ENCODE measurements around the gene PSENEN.

The PSENEN gene

GRCh38 chr19:35717665-35718344 lies 27.6 kb upstream of the PSENEN start, which contains the start of gene KMT2B:
TSS of gene KMT2B (plus strand) at chr19:35718003. CDS start at chr19:35718019, 16 bp downstream.
- Histone ChIP-seq H3K27me3 (replicated peaks; ENCODE audit: control insufficient read depth, insufficient read depth, low read length) (no peaks in the 10 kb centered on the region), H3K36me3 (ENCODE audit: control insufficient read depth, insufficient read depth, low read length) (peaks cover 24% of the 10 kb centered on the region), H3K4me3 (replicated peaks; ENCODE audit: low read depth, low read length) (peak within 1 kb of the TSS; percentile 91)
- no peak for TF ChIP-seq CTCF (IDR thresholded peaks at IDR 0.05; ENCODE audit: insufficient read depth, low read length, poor library complexity, severe bottlenecking)
- peak; percentile 98 for DNase-seq (ENCODE audit: extremely low read depth, insufficient read length)

- peaks cover 30% of the 10 kb centered on the region for H3K36me3 ChIP-seq (ENCODE audit: control insufficient read depth, insufficient read depth, low read length)
- DNase-seq (ENCODE audit: extremely low read depth, insufficient read length) = peak; percentile 69
- peak overlapping the region; percentile 91 for H3K4me3 ChIP-seq (replicated peaks; ENCODE audit: low read depth, low read length)
- no peak for TF ChIP-seq CTCF (IDR thresholded peaks at IDR 0.05; ENCODE audit: insufficient read depth, low read length, poor library complexity, severe bottlenecking)
- no peaks in the 10 kb centered on the region for H3K27me3 ChIP-seq (replicated peaks; ENCODE audit: control insufficient read depth, insufficient read depth, low read length)
Observed at GRCh38 chr19:35718345-35719041, 27.0 kb upstream of the PSENEN start.

DNA sequence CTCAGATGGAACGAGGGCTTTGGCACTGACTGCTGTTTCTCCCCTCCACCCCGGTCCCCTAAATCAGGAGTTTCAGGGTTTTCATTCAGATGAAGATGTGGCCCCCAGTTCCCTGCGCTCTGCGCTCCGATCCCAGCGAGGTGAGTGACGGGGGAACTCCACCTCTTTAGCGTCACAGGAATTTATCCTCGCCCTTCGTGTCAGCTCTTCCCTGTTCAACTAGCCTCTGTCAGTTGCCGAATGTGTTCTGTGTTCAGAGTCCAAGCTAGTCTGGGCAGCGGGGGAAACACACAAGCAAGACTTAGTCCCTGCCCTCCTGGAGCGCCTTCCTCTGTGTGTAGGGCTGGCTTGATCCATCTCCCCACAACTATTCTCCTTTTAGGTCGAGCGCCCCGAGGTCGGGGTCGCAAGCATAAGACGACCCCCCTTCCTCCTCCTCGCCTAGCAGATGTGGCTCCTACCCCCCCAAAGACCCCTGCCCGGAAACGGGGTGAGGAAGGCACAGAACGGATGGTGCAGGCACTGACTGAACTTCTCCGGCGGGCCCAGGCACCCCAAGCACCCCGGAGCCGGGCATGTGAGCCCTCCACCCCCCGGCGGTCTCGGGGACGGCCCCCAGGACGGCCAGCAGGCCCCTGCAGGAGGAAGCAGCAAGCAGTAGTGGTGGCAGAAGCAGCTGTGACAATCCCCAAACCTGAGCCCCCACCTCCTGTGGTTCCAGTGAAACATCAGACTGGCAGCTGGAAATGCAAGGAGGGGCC lies 25.9 kb upstream of the PSENEN start:
- no peak for DNase-seq (ENCODE audit: extremely low read depth, insufficient read length)
- Histone ChIP-seq H3K4me3 (replicated peaks; ENCODE audit: low read depth, low read length) (peak overlapping the region; percentile 91), H3K36me3 (ENCODE audit: control insufficient read depth, insufficient read depth, low read length) (peaks cover 35% of the 10 kb centered on the region), H3K27me3 (replicated peaks; ENCODE audit: control insufficient read depth, insufficient read depth, low read length) (no peaks in the 10 kb centered on the region)
- TF ChIP-seq CTCF (IDR thresholded peaks at IDR 0.05; ENCODE audit: insufficient read depth, low read length, poor library complexity, severe bottlenecking) = no peak

DNA sequence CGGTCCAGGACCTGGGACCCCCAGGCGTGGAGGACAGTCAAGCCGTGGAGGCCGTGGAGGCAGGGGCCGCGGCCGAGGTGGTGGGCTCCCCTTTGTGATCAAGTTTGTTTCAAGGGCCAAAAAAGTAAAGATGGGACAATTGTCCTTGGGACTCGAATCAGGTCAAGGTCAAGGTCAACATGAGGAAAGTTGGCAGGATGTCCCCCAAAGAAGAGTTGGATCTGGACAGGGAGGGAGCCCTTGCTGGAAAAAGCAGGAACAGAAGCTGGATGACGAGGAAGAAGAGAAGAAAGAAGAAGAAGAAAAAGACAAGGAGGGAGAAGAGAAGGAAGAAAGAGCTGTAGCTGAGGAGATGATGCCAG lies 25.3 kb upstream of the PSENEN start:
- Histone ChIP-seq H3K4me3 (replicated peaks; ENCODE audit: low read depth, low read length) (no peak overlapping the region), H3K36me3 (ENCODE audit: control insufficient read depth, insufficient read depth, low read length) (peaks cover 39% of the 10 kb centered on the region), H3K27me3 (replicated peaks; ENCODE audit: control insufficient read depth, insufficient read depth, low read length) (no peaks in the 10 kb centered on the region)
- no peak for TF ChIP-seq CTCF (IDR thresholded peaks at IDR 0.05; ENCODE audit: insufficient read depth, low read length, poor library complexity, severe bottlenecking)
- no peak for DNase-seq (ENCODE audit: extremely low read depth, insufficient read length)

GRCh38 chr19:35720648-35721047 lies 24.8 kb upstream of the PSENEN start:
- no peak for DNase-seq (ENCODE audit: extremely low read depth, insufficient read length)
- peaks cover 39% of the 10 kb centered on the region for H3K36me3 ChIP-seq (ENCODE audit: control insufficient read depth, insufficient read depth, low read length)
- no peak overlapping the region for H3K4me3 ChIP-seq (replicated peaks; ENCODE audit: low read depth, low read length)
- no peak for TF ChIP-seq CTCF (IDR thresholded peaks at IDR 0.05; ENCODE audit: insufficient read depth, low read length, poor library complexity, severe bottlenecking)
- H3K27me3 ChIP-seq (replicated peaks; ENCODE audit: control insufficient read depth, insufficient read depth, low read length) = no peaks in the 10 kb centered on the region
